SK-N-SH (cell line): ENCODE data around the gene RPS23.
"Not testable (repeated sequence)": the region's sequence is repeated elsewhere in the genome, so short reads cannot be mapped to it uniquely, and the experiment has no call there.

Source experiments
- EZH2phosphoT487 ChIP-seq: fragments of 200-600 bp; sonication (generic); IDR thresholded peaks from 2 replicates; pipeline ENCODE4 v1.6.1; 2017; ENCODE audit warnings: low read depth, mixed run types, mild to moderate bottlenecking, antibody characterized with exemption, moderate library complexity, borderline replicate concordance
- FOXM1 ChIP-seq: IDR thresholded peaks from 2 replicates; pipeline ENCODE4 v1.4.0; 2012; ENCODE audit warnings: low read depth, mild to moderate bottlenecking
- GATA2 ChIP-seq: sonication (generic); formaldehyde crosslinking; IDR thresholded peaks from 2 replicates; pipeline ENCODE4 v1.5.0; 2020; ENCODE audit warnings: mild to moderate bottlenecking, missing genetic modification reagents
- MXI1 ChIP-seq: IDR thresholded peaks from 2 replicates; pipeline ENCODE4 v1.6.1; 2012; ENCODE audit warnings: mild to moderate bottlenecking, low read depth, low read length, improper control_type of control experiment
- POLR2AphosphoS5 ChIP-seq: IDR thresholded peaks from 2 replicates; pipeline ENCODE4 v1.6.1; 2012; ENCODE audit warnings: low read depth, low read length
- RAD21 ChIP-seq: IDR thresholded peaks from 2 replicates; pipeline ENCODE4 v1.6.1; 2012; ENCODE audit warnings: mild to moderate bottlenecking, low read length
- RCOR1 ChIP-seq: fragments of 150-350 bp; IDR thresholded peaks from 2 replicates; pipeline ENCODE4 v1.6.1; 2017; ENCODE audit warnings: antibody characterized with exemption, low read length
- RXRA ChIP-seq: IDR thresholded peaks from 2 replicates; pipeline ENCODE4 v1.4.0; 2012; ENCODE audit warnings: low read depth, mild to moderate bottlenecking, borderline replicate concordance
- TCF12 ChIP-seq: IDR thresholded peaks from 2 replicates; pipeline ENCODE4 v1.4.0; 2012
- ZBTB33 ChIP-seq: IDR thresholded peaks from 2 replicates; pipeline ENCODE4 v1.4.0; 2012; ENCODE audit warnings: low read depth, borderline replicate concordance
- TF ChIP-seq, protein P1 (sequence below): fragments of 200-600 bp; sonication (generic); IDR thresholded peaks from 2 replicates; pipeline ENCODE4 v1.6.1; 2017; ENCODE audit warnings: antibody characterized with exemption, mild to moderate bottlenecking, moderate library complexity
- TF ChIP-seq, protein P2 (sequence below): IDR thresholded peaks from 2 replicates; pipeline ENCODE4 v1.6.1; 2012; ENCODE audit warnings: mild to moderate bottlenecking, low read depth, low read length, moderate library complexity
- TF ChIP-seq, protein P3 (sequence below): fragments of 150-350 bp; IDR thresholded peaks from 2 replicates; pipeline ENCODE4 v1.6.1; 2017; ENCODE audit warnings: antibody characterized with exemption, low read length, low read depth, borderline replicate concordance

GRCh38 chr5:82267297-82267933, 10.7 kb downstream of the RPS23 start:
- TF ChIP-seq GATA2 (CRISPR knock-in tag); EZH2phosphoT487; FOXM1; POLR2AphosphoS5; RAD21; MXI1; RXRA; ZBTB33; RCOR1; TCF12: not testable (repeated sequence)
- TF ChIP-seq, protein P1, sequence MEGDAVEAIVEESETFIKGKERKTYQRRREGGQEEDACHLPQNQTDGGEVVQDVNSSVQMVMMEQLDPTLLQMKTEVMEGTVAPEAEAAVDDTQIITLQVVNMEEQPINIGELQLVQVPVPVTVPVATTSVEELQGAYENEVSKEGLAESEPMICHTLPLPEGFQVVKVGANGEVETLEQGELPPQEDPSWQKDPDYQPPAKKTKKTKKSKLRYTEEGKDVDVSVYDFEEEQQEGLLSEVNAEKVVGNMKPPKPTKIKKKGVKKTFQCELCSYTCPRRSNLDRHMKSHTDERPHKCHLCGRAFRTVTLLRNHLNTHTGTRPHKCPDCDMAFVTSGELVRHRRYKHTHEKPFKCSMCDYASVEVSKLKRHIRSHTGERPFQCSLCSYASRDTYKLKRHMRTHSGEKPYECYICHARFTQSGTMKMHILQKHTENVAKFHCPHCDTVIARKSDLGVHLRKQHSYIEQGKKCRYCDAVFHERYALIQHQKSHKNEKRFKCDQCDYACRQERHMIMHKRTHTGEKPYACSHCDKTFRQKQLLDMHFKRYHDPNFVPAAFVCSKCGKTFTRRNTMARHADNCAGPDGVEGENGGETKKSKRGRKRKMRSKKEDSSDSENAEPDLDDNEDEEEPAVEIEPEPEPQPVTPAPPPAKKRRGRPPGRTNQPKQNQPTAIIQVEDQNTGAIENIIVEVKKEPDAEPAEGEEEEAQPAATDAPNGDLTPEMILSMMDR, result not testable (repeated sequence)
- TF ChIP-seq, protein P2, sequence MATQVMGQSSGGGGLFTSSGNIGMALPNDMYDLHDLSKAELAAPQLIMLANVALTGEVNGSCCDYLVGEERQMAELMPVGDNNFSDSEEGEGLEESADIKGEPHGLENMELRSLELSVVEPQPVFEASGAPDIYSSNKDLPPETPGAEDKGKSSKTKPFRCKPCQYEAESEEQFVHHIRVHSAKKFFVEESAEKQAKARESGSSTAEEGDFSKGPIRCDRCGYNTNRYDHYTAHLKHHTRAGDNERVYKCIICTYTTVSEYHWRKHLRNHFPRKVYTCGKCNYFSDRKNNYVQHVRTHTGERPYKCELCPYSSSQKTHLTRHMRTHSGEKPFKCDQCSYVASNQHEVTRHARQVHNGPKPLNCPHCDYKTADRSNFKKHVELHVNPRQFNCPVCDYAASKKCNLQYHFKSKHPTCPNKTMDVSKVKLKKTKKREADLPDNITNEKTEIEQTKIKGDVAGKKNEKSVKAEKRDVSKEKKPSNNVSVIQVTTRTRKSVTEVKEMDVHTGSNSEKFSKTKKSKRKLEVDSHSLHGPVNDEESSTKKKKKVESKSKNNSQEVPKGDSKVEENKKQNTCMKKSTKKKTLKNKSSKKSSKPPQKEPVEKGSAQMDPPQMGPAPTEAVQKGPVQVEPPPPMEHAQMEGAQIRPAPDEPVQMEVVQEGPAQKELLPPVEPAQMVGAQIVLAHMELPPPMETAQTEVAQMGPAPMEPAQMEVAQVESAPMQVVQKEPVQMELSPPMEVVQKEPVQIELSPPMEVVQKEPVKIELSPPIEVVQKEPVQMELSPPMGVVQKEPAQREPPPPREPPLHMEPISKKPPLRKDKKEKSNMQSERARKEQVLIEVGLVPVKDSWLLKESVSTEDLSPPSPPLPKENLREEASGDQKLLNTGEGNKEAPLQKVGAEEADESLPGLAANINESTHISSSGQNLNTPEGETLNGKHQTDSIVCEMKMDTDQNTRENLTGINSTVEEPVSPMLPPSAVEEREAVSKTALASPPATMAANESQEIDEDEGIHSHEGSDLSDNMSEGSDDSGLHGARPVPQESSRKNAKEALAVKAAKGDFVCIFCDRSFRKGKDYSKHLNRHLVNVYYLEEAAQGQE, result not testable (repeated sequence)
- TF ChIP-seq, protein P3, sequence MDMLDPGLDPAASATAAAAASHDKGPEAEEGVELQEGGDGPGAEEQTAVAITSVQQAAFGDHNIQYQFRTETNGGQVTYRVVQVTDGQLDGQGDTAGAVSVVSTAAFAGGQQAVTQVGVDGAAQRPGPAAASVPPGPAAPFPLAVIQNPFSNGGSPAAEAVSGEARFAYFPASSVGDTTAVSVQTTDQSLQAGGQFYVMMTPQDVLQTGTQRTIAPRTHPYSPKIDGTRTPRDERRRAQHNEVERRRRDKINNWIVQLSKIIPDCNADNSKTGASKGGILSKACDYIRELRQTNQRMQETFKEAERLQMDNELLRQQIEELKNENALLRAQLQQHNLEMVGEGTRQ, result not testable (repeated sequence)
